HCT116 (cell line): Measurements from ENCODE around the gene FADS1. TPM values are rescaled to one million over a fixed set of nuclear protein-coding genes. Genes with fewer than 3 reads are reported as not detected.

Experiments used
- ATAC-seq: fragments of 200-7000 bp; cut with Tn5 transposase; 2 replicates; pipeline ENCODE4 v1.9.1; 2020; ENCODE audit warnings: mild to moderate bottlenecking, moderate library complexity
- BruUV-seq: library from RNA; stranded (reverse); fragments of 400-500 nt; replicated peaks from 2 replicates; lab custom pipeline; 2021; lab: Mats Ljungman, UMichigan
- CTCF ChIA-PET: fragments of 300-600 bp; sonication (Branson Sonifier 250); formaldehyde crosslinking; loops from one replicate; lab custom pipeline; 2021; ENCODE audit warnings: antibody characterized with exemption; lab: Charles Lee
- POLR2A ChIA-PET: fragments of 300-600, 350-600 bp; sonication (Branson Sonifier 250); formaldehyde crosslinking; loops from one replicate; lab custom pipeline; 2021; ENCODE audit warnings: antibody characterized with exemption; lab: Charles Lee
- RAD21 ChIA-PET, 2 experiments: fragments of 300-600 bp; sonication (Branson Sonifier 250); formaldehyde crosslinking; loops; one replicate each; lab custom pipeline; 2023; ENCODE audit warnings: low total read pairs in 2 of 2; ENCODE audit not compliant: uncharacterized antibody in 2 of 2, unreplicated experiment in 2 of 2, low non-redundant PET in 1 of 2; lab: Charles Lee
- DNase-seq: peaks from one replicate; pipeline ENCODE4 v3.0.0-alpha.2; 2010; ENCODE audit warnings: low read depth, low spot score
- H2AFZ ChIP-seq: fragments of 200-600 bp; shearing (Covaris generic), sonication (generic); 2 replicates; pipeline ENCODE4 v1.6.1; 2017; ENCODE audit warnings: low read depth, mixed run types, mixed read lengths, antibody characterized with exemption, low read length; ENCODE audit not compliant: poor library complexity, severe bottlenecking
- H3K27ac ChIP-seq: 2 replicates; pipeline ENCODE4 v1.5.1; 2012; ENCODE audit warnings: low read depth, low read length
- H3K27me3 ChIP-seq: fragments of 200-600 bp; sonication (generic); 2 replicates; pipeline ENCODE4 v1.6.1; 2016; ENCODE audit warnings: mixed run types, low read length, mixed read lengths; ENCODE audit not compliant: insufficient read depth
- H3K36me3 ChIP-seq, 2 experiments: fragments of 200-500 bp in 1 of 2; fragments of 200-600 bp in 1 of 2; sonication (Bioruptor generic) in 1 of 2; sonication (generic) in 1 of 2; 2 replicates each; pipeline versions ENCODE4 v1.5.1 to v1.6.1; 2014 to 2016; ENCODE audit warnings: low read length in 2 of 2, inconsistent platforms in 1 of 2, mixed read lengths in 1 of 2, mixed run types in 1 of 2; ENCODE audit not compliant: insufficient read depth in 2 of 2, control insufficient read depth in 1 of 2
- H3K4me1 ChIP-seq, 2 experiments: fragments of 200-600 bp in 1 of 2; sonication (generic) in 1 of 2; 2 replicates each; pipeline versions ENCODE4 v1.5.1 to v1.6.1; 2012 to 2017; ENCODE audit warnings: low read length in 2 of 2, inconsistent platforms in 1 of 2, mild to moderate bottlenecking in 1 of 2, mixed read lengths in 1 of 2, mixed run types in 1 of 2, moderate library complexity in 1 of 2; ENCODE audit not compliant: insufficient read depth in 2 of 2, control insufficient read depth in 1 of 2
- H3K4me2 ChIP-seq: fragments of 200-600 bp; sonication (generic); 2 replicates; pipeline ENCODE4 v1.6.1; 2017; ENCODE audit warnings: mixed run types, low read length, mixed read lengths
- H3K4me3 ChIP-seq, 2 experiments: fragments of 200-600 bp in 1 of 2; sonication (generic) in 1 of 2; replicated peaks in 1 of 2; 2 replicates each; pipeline ENCODE4 v1.5.1; 2011 to 2016; ENCODE audit warnings: low read length in 2 of 2, control low read depth in 1 of 2, low read depth in 1 of 2, mild to moderate bottlenecking in 1 of 2, mixed read lengths in 1 of 2, mixed run types in 1 of 2
- H3K79me2 ChIP-seq: fragments of 200-600 bp; sonication (generic); 2 replicates; pipeline ENCODE4 v1.6.1; 2017; ENCODE audit warnings: mild to moderate bottlenecking, mixed run types, low read length, moderate library complexity, mixed read lengths; ENCODE audit not compliant: insufficient read depth
- H3K9ac ChIP-seq: fragments of 200-600 bp; sonication (generic); 2 replicates; pipeline ENCODE4 v1.6.1; 2016; ENCODE audit warnings: low read length, mixed read lengths
- H3K9me2 ChIP-seq: fragments of 200-600 bp; sonication (generic), shearing (Covaris generic); 2 replicates; pipeline ENCODE4 v1.6.1; 2017; ENCODE audit warnings: mixed run types, mild to moderate bottlenecking, moderate library complexity; ENCODE audit not compliant: insufficient read depth
- H3K9me3 ChIP-seq, 2 experiments: fragments of 200-500 bp in 1 of 2; fragments of 200-600 bp in 1 of 2; sonication (Bioruptor generic) in 1 of 2; sonication (generic) in 1 of 2; 2 replicates each; pipeline ENCODE4 v1.6.1; 2014 to 2017; ENCODE audit warnings: low read length in 2 of 2, mixed read lengths in 2 of 2, inconsistent platforms in 1 of 2, low read depth in 1 of 2, mild to moderate bottlenecking in 1 of 2, mixed run types in 1 of 2, moderate library complexity in 1 of 2; ENCODE audit not compliant: control insufficient read depth in 1 of 2, insufficient read depth in 1 of 2
- H4K20me1 ChIP-seq: fragments of 200-600 bp; sonication (generic), shearing (Covaris generic); 2 replicates; pipeline ENCODE4 v1.6.1; 2017; ENCODE audit warnings: mixed run types, mild to moderate bottlenecking, moderate library complexity; ENCODE audit not compliant: insufficient read depth
- CBX3 ChIP-seq: IDR thresholded peaks from 2 replicates; pipeline ENCODE4 v1.6.1; 2012; ENCODE audit warnings: low read depth
- CEBPB ChIP-seq: IDR thresholded peaks from 2 replicates; pipeline ENCODE4 v1.6.1; 2012; ENCODE audit warnings: low read depth
- EGR1 ChIP-seq: IDR thresholded peaks from 2 replicates; pipeline ENCODE4 v1.6.1; 2012; ENCODE audit warnings: low read depth
- ELF1 ChIP-seq: IDR thresholded peaks from 2 replicates; pipeline ENCODE4 v1.6.1; 2012; ENCODE audit warnings: low read depth, borderline replicate concordance
- EZH2 ChIP-seq: fragments of 200-600 bp; sonication (generic); IDR thresholded peaks from 2 replicates; pipeline ENCODE4 v1.6.1; 2017; ENCODE audit warnings: antibody characterized with exemption, mixed run types
- EZH2phosphoT487 ChIP-seq: fragments of 200-600 bp; IDR thresholded peaks from 2 replicates; pipeline ENCODE4 v1.6.1; 2018; ENCODE audit warnings: antibody characterized with exemption, borderline replicate concordance
- FOSL1 ChIP-seq: IDR thresholded peaks from 2 replicates; pipeline ENCODE4 v1.6.1; 2012; ENCODE audit warnings: low read depth
- POLR2AphosphoS5 ChIP-seq: IDR thresholded peaks from 2 replicates; pipeline ENCODE4 v1.6.1; 2011; ENCODE audit warnings: mild to moderate bottlenecking, low read depth, low read length, moderate library complexity
- RAD21 ChIP-seq: IDR thresholded peaks from 2 replicates; pipeline ENCODE4 v1.6.1; 2012; ENCODE audit warnings: low read depth, mild to moderate bottlenecking
- SIN3A ChIP-seq: IDR thresholded peaks from 2 replicates; pipeline ENCODE4 v1.6.1; 2012; ENCODE audit warnings: low read depth
- SP1 ChIP-seq: IDR thresholded peaks from 2 replicates; pipeline ENCODE4 v1.6.1; 2012; ENCODE audit warnings: low read depth
- SRF ChIP-seq: IDR thresholded peaks from 2 replicates; pipeline ENCODE4 v1.6.1; 2012; ENCODE audit warnings: low read depth
- TCF7L2 ChIP-seq: IDR thresholded peaks from 2 replicates; pipeline ENCODE4 v1.7.0; 2011; ENCODE audit warnings: borderline replicate concordance, inconsistent platforms; ENCODE audit not compliant: insufficient read depth, insufficient read length; ENCODE audit errors: extremely low read depth
- YY1 ChIP-seq: IDR thresholded peaks from 2 replicates; pipeline ENCODE4 v1.6.1; 2011; ENCODE audit warnings: low read length, low read depth, moderate library complexity, mild to moderate bottlenecking; ENCODE audit not compliant: insufficient replicate concordance; ENCODE audit errors: extremely low read depth
- ZFX ChIP-seq: fragments of 450-650 bp; IDR thresholded peaks from 2 replicates; pipeline ENCODE4 v1.6.1; 2017
- ZNF274 ChIP-seq: fragments of 200-500 bp; sonication (Bioruptor generic); IDR thresholded peaks from 2 replicates; pipeline ENCODE4 v1.6.1; 2014; ENCODE audit warnings: mild to moderate bottlenecking, low read depth, low read length, inconsistent platforms
- intact Hi-C: fragments of 100-400 bp; cut with micrococcal nuclease; formaldehyde crosslinking; loops from 2 replicates; pipeline ENCODE4 v1.10.0; 2022
- total RNA-seq: library from RNA; stranded (reverse); gene quantifications from one replicate; pipeline ENCODE4 v1.2.1, GENCODE V29; 2021; ENCODE audit not compliant: unreplicated experiment
- TF ChIP-seq, protein P1 (sequence below): IDR thresholded peaks from 2 replicates; pipeline ENCODE4 v1.6.1; 2012
- TF ChIP-seq, protein P2 (sequence below), 3 experiments: fragments of 200-600 bp in 1 of 3; sonication (generic) in 1 of 3; IDR thresholded peaks in 2 of 3; conservative IDR thresholded peaks in 1 of 3; 2 replicates each; pipeline ENCODE4 v1.5.1; 2012 to 2017; ENCODE audit warnings: low read depth in 2 of 3, low read length in 2 of 3, antibody characterized with exemption in 1 of 3, borderline replicate concordance in 1 of 3, control low read depth in 1 of 3, mild to moderate bottlenecking in 1 of 3, mixed read lengths in 1 of 3, mixed run types in 1 of 3, moderate library complexity in 1 of 3; ENCODE audit not compliant: insufficient read depth in 1 of 3

FADS1 gene
- total RNA-seq, 1 experiment from 2014 or later, result 56.6 TPM

DNA sequence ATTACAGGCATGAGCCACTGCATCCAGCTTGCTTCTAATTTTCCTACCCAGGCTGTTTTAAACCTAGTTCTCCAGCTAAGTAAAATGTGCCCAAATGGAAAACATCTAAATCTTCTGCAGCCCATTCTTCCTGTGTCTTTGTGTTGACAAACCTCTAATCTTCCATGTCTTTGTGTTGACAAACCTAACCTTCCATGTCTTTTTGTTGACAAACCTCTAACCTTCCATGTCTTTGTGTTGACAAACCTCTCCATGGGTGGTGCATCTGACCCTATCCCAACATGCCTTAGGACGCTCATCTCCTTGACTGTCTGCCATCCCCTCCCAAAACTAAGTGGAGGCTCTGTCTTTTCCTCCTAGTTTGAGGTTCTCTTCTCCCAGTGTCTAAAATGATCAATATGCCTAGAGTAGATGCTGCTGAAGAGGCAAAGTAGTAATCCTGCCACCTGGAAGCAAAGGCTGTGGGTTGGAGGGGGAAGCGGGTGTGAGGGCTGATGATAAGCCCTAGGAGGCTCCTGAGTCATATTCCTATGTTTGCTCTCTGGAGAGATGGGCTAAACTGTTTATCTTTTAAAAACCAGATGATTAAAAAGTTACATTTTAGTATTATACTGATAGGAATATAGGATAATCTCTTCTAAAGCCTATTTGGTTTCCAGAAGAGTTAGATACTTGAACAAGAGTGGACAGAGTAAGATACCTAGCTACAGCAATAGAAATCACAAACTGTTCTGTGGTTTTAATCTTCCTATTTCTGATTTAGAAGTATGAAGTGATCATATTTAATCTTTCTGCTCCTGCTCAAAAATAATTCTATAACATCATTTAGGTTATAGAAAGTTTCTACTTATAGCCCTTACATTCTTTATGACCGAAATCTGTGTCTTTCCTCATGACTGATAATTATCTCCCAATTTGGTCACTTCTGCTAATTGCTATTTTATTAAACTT lies 16.2 kb downstream of the FADS1 start:
- no TSS peak for BruUV-seq
- Histone ChIP-seq H3K27me3 (no peaks in the 10 kb centered on the region), H3K4me2 (no peak overlapping the region), H2AFZ (no peak overlapping the region), H3K27ac (no peak overlapping the region), H3K79me2 (peaks cover 49% of the 10 kb centered on the region), H4K20me1 (peaks cover 10% of the 10 kb centered on the region; the same call in 1 of the 2 replicates), H3K36me3 (peaks cover 5 to 44% of the 10 kb centered on the region in 2 experiments), H3K9ac (no peak overlapping the region), H3K4me1 (peaks cover 0 to 5% of the 10 kb centered on the region in 2 experiments; a peak in 1 of 4 replicates), H3K9me2 (no peaks in the 10 kb centered on the region), H3K9me3 (no peaks in the 10 kb centered on the region), H3K4me3 (no peak overlapping the region)
- TF ChIP-seq YY1 (no peak), EGR1 (no peak), FOSL1 (no peak), ELF1 (no peak), SRF (no peak), POLR2AphosphoS5 (no peak), ZFX (no peak), CBX3 (no peak), RAD21 (no peak), EZH2 (no peak), TCF7L2 (no peak), SIN3A (no peak), CEBPB (no peak), ZNF274 (no peak), SP1 (no peak), EZH2phosphoT487 (no peak)
- TF ChIP-seq, protein P1, sequence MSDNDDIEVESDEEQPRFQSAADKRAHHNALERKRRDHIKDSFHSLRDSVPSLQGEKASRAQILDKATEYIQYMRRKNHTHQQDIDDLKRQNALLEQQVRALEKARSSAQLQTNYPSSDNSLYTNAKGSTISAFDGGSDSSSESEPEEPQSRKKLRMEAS, result no peak
- TF ChIP-seq, protein P2, sequence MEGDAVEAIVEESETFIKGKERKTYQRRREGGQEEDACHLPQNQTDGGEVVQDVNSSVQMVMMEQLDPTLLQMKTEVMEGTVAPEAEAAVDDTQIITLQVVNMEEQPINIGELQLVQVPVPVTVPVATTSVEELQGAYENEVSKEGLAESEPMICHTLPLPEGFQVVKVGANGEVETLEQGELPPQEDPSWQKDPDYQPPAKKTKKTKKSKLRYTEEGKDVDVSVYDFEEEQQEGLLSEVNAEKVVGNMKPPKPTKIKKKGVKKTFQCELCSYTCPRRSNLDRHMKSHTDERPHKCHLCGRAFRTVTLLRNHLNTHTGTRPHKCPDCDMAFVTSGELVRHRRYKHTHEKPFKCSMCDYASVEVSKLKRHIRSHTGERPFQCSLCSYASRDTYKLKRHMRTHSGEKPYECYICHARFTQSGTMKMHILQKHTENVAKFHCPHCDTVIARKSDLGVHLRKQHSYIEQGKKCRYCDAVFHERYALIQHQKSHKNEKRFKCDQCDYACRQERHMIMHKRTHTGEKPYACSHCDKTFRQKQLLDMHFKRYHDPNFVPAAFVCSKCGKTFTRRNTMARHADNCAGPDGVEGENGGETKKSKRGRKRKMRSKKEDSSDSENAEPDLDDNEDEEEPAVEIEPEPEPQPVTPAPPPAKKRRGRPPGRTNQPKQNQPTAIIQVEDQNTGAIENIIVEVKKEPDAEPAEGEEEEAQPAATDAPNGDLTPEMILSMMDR (IDR thresholded peaks at IDR 0.05 in 2 of 3, conservative IDR thresholded peaks at IDR 0.05 in 1 of 3; ENCODE audit: borderline replicate concordance in 1 of 3, insufficient read depth in 1 of 3, low read depth in 2 of 3, low read length in 2 of 3), result no peak
- POLR2A ChIA-PET, result interaction anchor here (2.5 kb wide), 1 partner anchor 14 kb away, joined by 13 read pairs; no protein-coding TSS in a partner anchor
- RAD21 ChIA-PET, result no interaction called here
- intact Hi-C loops, result no loop called here
- DNase-seq (no peak), ATAC-seq (no peak)
- CTCF ChIA-PET, result interaction anchor here (1.2 to 5.2 kb wide), 2 partner anchors 282 to 307 kb away, joined by 4 to 111 read pairs; no protein-coding TSS in a partner anchor
